Activated CD4-positive, CD25-positive, alpha-beta regulatory T cell treated with anti-CD3 and anti-CD28 coated beads, Interleukin-2, amount 50 U/mL, for 72 hours (primary cell): ENCODE data around the gene DNAJC22.
A peak's percentile ranks its signal among the peaks of the same experiment; 100 is the strongest.
"Not testable (repeated sequence)": the region's sequence is repeated elsewhere in the genome, so short reads cannot be mapped to it uniquely, and the experiment has no call there.

Source experiments
- DNase-seq: peaks from one replicate; pipeline ENCODE4 v3.0.0; 2021

Gene DNAJC22

DNA sequence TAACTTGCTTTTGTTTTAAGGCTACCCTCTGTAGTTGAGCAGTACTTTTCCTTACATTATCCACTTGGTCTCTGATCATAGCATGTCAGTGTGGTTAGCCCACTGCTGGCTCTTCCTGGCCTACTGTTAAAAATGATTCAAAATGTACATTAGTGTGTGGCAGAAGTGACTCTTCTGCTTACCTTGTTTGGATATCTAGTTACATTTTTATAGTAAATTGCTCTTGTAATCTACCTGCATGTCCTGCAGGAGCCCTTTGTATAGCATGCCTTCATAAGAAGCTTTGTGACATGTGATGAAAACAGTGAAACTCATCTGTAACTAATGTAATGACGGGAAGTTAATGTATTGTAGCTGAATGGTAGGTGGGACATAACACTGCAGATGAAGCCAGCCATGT lies 28.7 kb downstream of the DNAJC22 start:
- DNase-seq: no peak

DNA sequence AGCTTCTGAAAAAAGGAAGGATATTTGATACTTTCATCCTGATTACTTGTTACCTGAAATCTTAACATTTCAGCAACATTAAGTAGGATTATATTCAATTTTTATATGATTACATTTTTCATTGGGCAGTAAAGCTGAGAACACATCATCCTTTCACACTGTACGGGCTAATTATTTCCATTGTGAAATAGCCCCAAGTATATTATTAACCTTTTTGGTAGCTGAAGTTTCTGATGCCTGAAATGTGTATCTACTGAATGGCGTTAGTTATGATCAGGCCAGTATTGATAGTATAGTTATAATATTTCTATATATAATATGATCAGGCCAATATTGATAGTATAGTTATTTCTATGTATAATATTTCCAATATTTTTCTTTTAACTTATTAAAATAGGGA lies 30.7 kb downstream of the DNAJC22 start:
- DNase-seq: no peak

DNA sequence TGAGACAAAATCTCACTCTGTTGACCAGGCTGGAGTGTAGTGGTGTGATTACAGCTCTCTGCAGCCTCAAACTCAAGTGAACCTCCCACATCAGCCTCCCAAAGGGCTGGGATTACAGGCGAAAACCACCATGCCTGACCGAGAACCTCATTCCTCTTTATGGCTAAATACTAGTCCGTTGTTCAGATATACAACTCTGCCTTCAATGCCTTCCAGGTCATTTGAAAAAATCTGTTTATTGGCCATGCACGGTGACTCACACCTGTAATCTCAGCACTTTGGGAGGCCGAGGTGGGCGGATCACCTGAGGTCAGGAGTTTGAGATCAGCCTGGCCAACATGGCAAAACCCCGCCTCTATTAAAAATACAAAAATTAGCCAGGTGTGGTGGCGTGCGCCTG lies 33.5 kb downstream of the DNAJC22 start:
- DNase-seq: not testable (repeated sequence)

DNA sequence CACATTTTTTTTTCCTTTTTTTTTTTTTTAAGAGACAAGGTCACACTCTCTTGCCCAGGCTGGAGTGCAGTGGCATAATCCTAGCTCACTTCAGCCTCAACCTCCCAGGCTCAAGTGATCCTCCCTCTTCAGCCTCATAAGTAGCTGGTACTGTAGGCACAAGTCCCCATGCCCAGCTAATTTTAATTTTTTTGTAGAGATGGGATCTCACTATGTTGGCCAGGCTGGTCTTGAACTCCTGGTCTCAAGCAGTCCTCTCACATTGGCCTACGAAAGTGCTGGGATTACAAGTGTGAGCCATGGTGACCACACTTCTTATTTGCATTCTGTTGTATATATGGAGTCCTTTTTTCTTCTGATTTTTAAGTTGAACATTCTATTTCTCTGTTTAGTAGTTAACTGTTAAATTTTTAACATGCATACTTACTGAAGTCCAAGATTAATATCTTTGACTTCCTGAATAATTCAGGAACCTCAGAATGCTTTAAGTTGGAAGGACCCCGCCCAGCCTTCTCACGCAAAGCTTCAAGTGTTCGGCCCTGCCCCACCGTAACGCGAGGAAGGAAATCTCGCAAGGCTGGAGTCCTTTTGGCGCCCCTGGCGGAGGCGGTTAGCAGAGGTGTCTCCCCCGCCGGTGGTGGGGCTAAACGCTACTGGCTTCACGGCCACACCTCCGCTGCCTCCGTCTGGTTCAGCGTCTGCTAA lies 42.1 kb downstream of the DNAJC22 start:
- peak; percentile 61 for DNase-seq

DNA sequence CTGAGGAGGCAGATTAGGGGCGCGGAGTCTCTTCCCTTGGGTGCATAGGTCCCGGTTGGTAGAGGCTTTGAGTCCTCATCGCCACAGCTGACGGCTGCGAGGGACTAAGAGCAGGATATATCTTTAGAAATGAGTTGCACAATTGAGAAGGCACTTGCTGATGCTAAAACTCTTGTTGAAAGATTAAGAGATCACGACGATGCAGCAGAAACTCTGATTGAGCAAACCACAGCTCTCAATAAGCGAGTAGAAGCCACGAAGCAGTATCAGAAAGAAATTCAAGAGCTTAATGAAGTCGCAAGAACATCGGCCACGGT lies 42.7 kb downstream of the DNAJC22 start:
- DNase-seq: no peak

DNA sequence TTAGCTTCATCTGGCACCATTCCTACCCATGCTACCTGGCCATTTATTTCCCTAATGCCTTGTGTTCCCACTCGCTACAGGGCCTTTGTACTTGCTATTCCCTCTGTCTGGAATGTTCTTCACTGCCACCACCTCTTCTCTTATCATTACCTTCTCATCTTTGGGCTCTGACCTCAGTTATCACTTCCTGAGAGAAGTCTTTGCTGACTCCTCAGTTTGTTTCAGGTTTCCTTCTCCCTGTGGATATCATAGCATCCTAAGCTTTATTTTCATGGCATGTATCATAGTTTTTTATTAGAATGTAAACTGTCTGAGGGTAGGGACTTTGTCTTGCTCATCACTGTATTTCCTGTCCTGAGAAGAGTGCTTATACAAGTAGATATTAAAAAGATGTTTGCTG lies 50.3 kb downstream of the DNAJC22 start:
- DNase-seq: no peak

DNA sequence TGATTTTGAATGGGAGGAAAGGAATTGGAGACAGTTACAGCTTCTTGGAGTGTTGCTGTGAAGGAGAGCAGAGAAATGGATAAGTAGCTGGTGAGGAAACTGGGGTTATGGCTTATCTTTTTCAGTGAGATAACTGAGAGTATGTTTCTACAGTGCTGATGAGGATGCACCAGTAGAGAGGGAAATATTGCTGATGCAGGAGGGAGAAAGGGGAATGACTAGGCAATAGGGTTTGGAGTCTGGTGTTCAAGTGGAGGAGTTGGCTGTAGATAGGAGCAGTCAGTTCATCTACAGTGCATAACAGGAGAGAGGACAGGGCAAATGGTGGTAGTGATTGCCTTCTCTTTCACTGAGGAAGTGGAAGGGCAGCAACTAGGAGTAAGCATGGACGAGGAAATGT lies 53.6 kb downstream of the DNAJC22 start:
- no peak for DNase-seq
